NCI-H2227 treated with DMSO at 0.1 percent for 48 hours (cell line): Measurements from ENCODE around the gene PPP4R1.
A peak's percentile ranks its signal among the peaks of the same experiment; 100 is the strongest.
"Not testable (repeated sequence)": the region's sequence is repeated elsewhere in the genome, so short reads cannot be mapped to it uniquely, and the experiment has no call there.

Source experiments
- DNase-seq: peaks from one replicate; lab custom pipeline; 2025; lab: John Stamatoyannopoulos, UW

Gene PPP4R1

GRCh38 chr18:9614401-9615279 lies at the start of gene PPP4R1:
TSS of gene PPP4R1 (minus strand) at chr18:9614559. CDS start at chr18:9614484, 75 bp downstream.
- peak; percentile 81 for DNase-seq

GRCh38 chr18:9663377-9663776 lies 49.0 kb upstream of the PPP4R1 start:
- no peak for DNase-seq

- DNase-seq, result no peak
These were observed 47.2 kb upstream of the PPP4R1 start for GRCh38 chr18:9661564-9661963.

GRCh38 chr18:9659499-9660375 lies 45.4 kb upstream of the PPP4R1 start:
- DNase-seq, result no peak

- DNase-seq, result no peak
These were observed 43.8 kb upstream of the PPP4R1 start for GRCh38 chr18:9658087-9658641.

- no peak for DNase-seq
These were observed 40.9 kb upstream of the PPP4R1 start for GRCh38 chr18:9655232-9655767.

GRCh38 chr18:9653390-9653789 lies 39.0 kb upstream of the PPP4R1 start:
- DNase-seq, result no peak

GRCh38 chr18:9649164-9649540 lies 34.8 kb upstream of the PPP4R1 start:
- no peak for DNase-seq

GRCh38 chr18:9648431-9649163 lies 34.2 kb upstream of the PPP4R1 start:
- DNase-seq, result no peak

- no peak for DNase-seq
These were observed 33.4 kb upstream of the PPP4R1 start for GRCh38 chr18:9647496-9648323.

- DNase-seq, result no peak
These were observed 29.2 kb upstream of the PPP4R1 start for GRCh38 chr18:9643549-9643948.

- no peak for DNase-seq
These were observed 28.6 kb upstream of the PPP4R1 start for GRCh38 chr18:9642799-9643462.

GRCh38 chr18:9641081-9641480 lies 26.7 kb upstream of the PPP4R1 start:
- DNase-seq, result not testable (repeated sequence)

GRCh38 chr18:9638886-9639285 lies 24.5 kb upstream of the PPP4R1 start:
- DNase-seq, result no peak

GRCh38 chr18:9637036-9637767 lies 22.8 kb upstream of the PPP4R1 start:
- no peak for DNase-seq

GRCh38 chr18:9634856-9635255 lies 20.5 kb upstream of the PPP4R1 start:
- no peak for DNase-seq

- DNase-seq, result no peak
These were observed 17.6 kb upstream of the PPP4R1 start for GRCh38 chr18:9631814-9632496.

- DNase-seq, result no peak
These were observed 16.1 kb upstream of the PPP4R1 start for GRCh38 chr18:9630444-9630843.

- no peak for DNase-seq
These were observed 15.3 kb upstream of the PPP4R1 start for GRCh38 chr18:9629709-9630108.
